Stomach (tissue), 9 donors: ENCODE data around the gene DKKL1. TPM values are rescaled to one million over a fixed set of nuclear protein-coding genes. Genes with fewer than 3 reads are reported as not detected.

Experiments
- DNase-seq, 2 donors: peaks; one replicate each; pipeline versions ENCODE4 v3.0.0 to v3.0.0-alpha.2; 2013 to 2019
- H3K27ac ChIP-seq, 5 donors: fragments of 200-600 bp in 4 of 5; sonication (generic) in 4 of 5; one replicate each; pipeline ENCODE4 v1.5.1; 2013 to 2019; ENCODE audit warnings: mild to moderate bottlenecking in 1 of 5, moderate library complexity in 1 of 5
- H3K27me3 ChIP-seq, 3 donors: fragments of 200-600 bp; sonication (generic); one replicate each; pipeline ENCODE4 v1.5.1; 2017 to 2019; ENCODE audit warnings: mixed run types in 1 of 3
- H3K36me3 ChIP-seq, 4 donors: fragments of 200-600 bp; sonication (generic); 1 replicate in 3 of 4; 2 replicates in 1 of 4; pipeline ENCODE4 v1.5.1; 2016 to 2019
- H3K4me1 ChIP-seq, 4 donors: fragments of 200-600 bp; sonication (generic); one replicate each; pipeline ENCODE4 v1.5.1; 2016 to 2019
- H3K4me3 ChIP-seq, 4 donors: fragments of 200-600 bp; sonication (generic) in 3 of 4; one replicate each; pipeline ENCODE4 v1.5.1; 2016 to 2019; ENCODE audit warnings: mild to moderate bottlenecking in 1 of 4
- H3K9me3 ChIP-seq, 4 donors: fragments of 200-600 bp; sonication (generic); one replicate each; pipeline ENCODE4 v1.5.1; 2016 to 2019
- CTCF ChIP-seq, 7 experiments: fragments of 450-650 bp in 4 of 7; fragments of 200-600 bp in 3 of 7; sonication (generic) in 3 of 7; IDR thresholded peaks; one replicate each; pipeline ENCODE4 v1.5.1; 2016 to 2019; ENCODE audit warnings: antibody characterized with exemption in 7 of 7, control low read depth in 2 of 7, mild to moderate bottlenecking in 1 of 7
- EP300 ChIP-seq: sonication (generic); formaldehyde crosslinking; IDR thresholded peaks from one replicate; pipeline ENCODE4 v1.6.1; 2017; ENCODE audit warnings: antibody characterized with exemption
- POLR2A ChIP-seq, 4 donors: fragments of 450-650 bp; IDR thresholded peaks; one replicate each; pipeline ENCODE4 v1.6.1; 2016; ENCODE audit warnings: antibody characterized with exemption in 4 of 4, control low read depth in 2 of 4, mild to moderate bottlenecking in 1 of 4, moderate library complexity in 1 of 4
- POLR2AphosphoS5 ChIP-seq, 3 donors: sonication (generic); formaldehyde crosslinking; IDR thresholded peaks; one replicate each; pipeline ENCODE4 v1.6.1; 2016; ENCODE audit warnings: antibody characterized with exemption in 3 of 3
- WGBS, 5 donors: extraction: QIAGEN DNeasy Blood & Tissue Kit in 3 of 5; methylation state at CpG; one replicate each; pipeline versions ENCODE4 v1.1.5 to v1.1.7; 2013 to 2018; 5-methylcytosine and 5-hydroxymethylcytosine counted together
- intact Hi-C: fragments of 100-400 bp; cut with DNase I; formaldehyde crosslinking; loops from one replicate; pipeline ENCODE4 v1.15.1; 2023; ENCODE audit warnings: low total_unique reads
- polyA plus RNA-seq, 3 donors: library from polyadenylated mRNA; stranded (reverse); fragments of 200-250 nt; gene quantifications; one replicate each; pipeline ENCODE4 v1.2.3, GENCODE V29; 2013
- total RNA-seq, 5 donors: library from RNA; depleted of rRNA; stranded (reverse); fragments of >200 nt; gene quantifications; one replicate each; pipeline versions ENCODE4 v1.1.0 to v1.2.3, GENCODE V29; 2014 to 2016
- donor health status: healthy with polysubstance abuse.
- donor health status: Bipolar disorder and iron deficiency.
- donor health status: healthy.

Gene DKKL1
- total and polyA plus RNA-seq, 8 donors, result 0.35 TPM; not detected in 7

GRCh38 chr19:49333811-49334288 is 29.8 kb upstream of the DKKL1 start:
- 51 to 59% (median 54%) methylated on average over 3 to 8 of the region's 8 CpGs for WGBS, 5 donors
- intact Hi-C loops, result no loop called here
- Histone ChIP-seq H3K4me3 (no peak overlapping the region), H3K4me1 (peaks cover 11 to 49% (median 13%) of the 10 kb centered on the region in 4 donors), H3K27ac (peak overlapping the region in 3 of 5 donors; percentile 24 to 77 (median 77)), H3K36me3 (peaks cover 0 to 25% (median 11%) of the 10 kb centered on the region in 4 donors), H3K9me3 (no peaks in the 10 kb centered on the region), H3K27me3 (no peaks in the 10 kb centered on the region)
- TF ChIP-seq POLR2A (IDR thresholded peaks at IDR 0.05), result no peak
- peak in 1 of 3 donors; percentile 13 for TF ChIP-seq POLR2AphosphoS5 (IDR thresholded peaks at IDR 0.05)
- DNase-seq, result peak; percentile 29 to 60

GRCh38 chr19:49335071-49335783 is 28.4 kb upstream of the DKKL1 start, which contains the start of gene CD37:
CD37 (plus strand) TSS chr19:49335406; CDS start chr19:49335541, 135 bp downstream.
- H3K4me3 ChIP-seq, result peak within 1 kb of the TSS; percentile 24 to 47 (median 42)
- H3K27ac ChIP-seq, result peak within 1 kb of the TSS in 4 of 5 donors; percentile 51 to 77 (median 69)
- 68 to 78% (median 74%) methylated on average over 13 of the region's 13 CpGs for WGBS, 5 donors

GRCh38 chr19:49335784-49336481 is 27.7 kb upstream of the DKKL1 start:
- TF ChIP-seq POLR2A (IDR thresholded peaks at IDR 0.05) (no peak), EP300 (no peak), CTCF (IDR thresholded peaks at IDR 0.05) (no peak), POLR2AphosphoS5 (IDR thresholded peaks at IDR 0.05) (no peak)
- H3K4me1 ChIP-seq, result peaks cover 31 to 70% (median 33%) of the 10 kb centered on the region in 4 donors
- peak overlapping the region in 4 of 5 donors; percentile 51 to 77 (median 69) for H3K27ac ChIP-seq
- no peaks in the 10 kb centered on the region for H3K27me3 ChIP-seq
- no peaks in the 10 kb centered on the region for H3K9me3 ChIP-seq
- H3K4me3 ChIP-seq, result peak overlapping the region; percentile 24 to 47 (median 42)
- no peak for DNase-seq
- intact Hi-C loops, result no loop called here
- WGBS, 5 donors, result 71 to 86% (median 84%) methylated on average over 13 to 14 of the region's 14 CpGs
- peaks cover 0 to 9% (median 8%) of the 10 kb centered on the region in 4 donors for H3K36me3 ChIP-seq

More at GRCh38 chr19:49335071-49335783, 28.4 kb upstream of the DKKL1 start, which contains the start of gene CD37:
- TF ChIP-seq EP300 (no peak), POLR2AphosphoS5 (IDR thresholded peaks at IDR 0.05) (no peak), POLR2A (IDR thresholded peaks at IDR 0.05) (no peak), CTCF (IDR thresholded peaks at IDR 0.05) (no peak)
- peaks cover 24 to 63% (median 26%) of the 10 kb centered on the region in 4 donors for H3K4me1 ChIP-seq
- H3K36me3 ChIP-seq, result peaks cover 0 to 15% (median 10%) of the 10 kb centered on the region in 4 donors
- peak in 1 of 2 donors; percentile 33 for DNase-seq
- intact Hi-C loops, result no loop called here
- no peaks in the 10 kb centered on the region for H3K9me3 ChIP-seq
- no peaks in the 10 kb centered on the region for H3K27me3 ChIP-seq

GRCh38 chr19:49336482-49337266 is 27.0 kb upstream of the DKKL1 start:
- intact Hi-C loops, result no loop called here
- no peaks in the 10 kb centered on the region for H3K27me3 ChIP-seq
- H3K27ac ChIP-seq, result no peak overlapping the region
- 87 to 94% (median 90%) methylated on average over 9 to 10 of the region's 10 CpGs for WGBS, 5 donors
- H3K4me3 ChIP-seq, result peak overlapping the region in 1 of 4 donors; percentile 43
- H3K9me3 ChIP-seq, result no peaks in the 10 kb centered on the region
- peaks cover under 1 to 13% (median 11%) of the 10 kb centered on the region in 4 donors for H3K36me3 ChIP-seq
- no peak for DNase-seq
- TF ChIP-seq POLR2A (IDR thresholded peaks at IDR 0.05), result no peak
- H3K4me1 ChIP-seq, result peaks cover 34 to 74% (median 36%) of the 10 kb centered on the region in 4 donors
